ENCODE measurements around the gene CPA5.

DNA sequence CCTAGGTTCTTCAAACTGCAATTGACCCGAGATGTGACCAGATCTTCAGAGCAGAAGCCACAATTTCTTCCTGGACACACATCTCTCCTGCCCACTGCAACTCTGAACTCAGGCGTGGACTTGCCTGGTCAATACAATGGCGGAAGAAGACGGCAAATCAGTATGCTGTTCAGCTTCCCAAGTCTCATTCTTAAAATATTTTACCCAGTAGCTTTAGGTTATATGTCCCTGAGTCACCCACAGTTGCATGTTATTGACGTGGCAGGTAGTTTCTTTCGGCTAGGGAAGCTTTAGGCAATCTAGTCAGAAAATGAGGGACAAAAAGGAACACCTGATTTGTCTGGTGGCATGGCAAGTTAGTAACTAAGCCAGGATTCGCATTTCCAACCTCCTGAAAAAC, 73.7 kb downstream of the CPA5 start:
- TF ChIP-seq, protein P1, sequence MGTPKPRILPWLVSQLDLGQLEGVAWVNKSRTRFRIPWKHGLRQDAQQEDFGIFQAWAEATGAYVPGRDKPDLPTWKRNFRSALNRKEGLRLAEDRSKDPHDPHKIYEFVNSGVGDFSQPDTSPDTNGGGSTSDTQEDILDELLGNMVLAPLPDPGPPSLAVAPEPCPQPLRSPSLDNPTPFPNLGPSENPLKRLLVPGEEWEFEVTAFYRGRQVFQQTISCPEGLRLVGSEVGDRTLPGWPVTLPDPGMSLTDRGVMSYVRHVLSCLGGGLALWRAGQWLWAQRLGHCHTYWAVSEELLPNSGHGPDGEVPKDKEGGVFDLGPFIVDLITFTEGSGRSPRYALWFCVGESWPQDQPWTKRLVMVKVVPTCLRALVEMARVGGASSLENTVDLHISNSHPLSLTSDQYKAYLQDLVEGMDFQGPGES (IDR thresholded peaks at IDR 0.05): no peak
- TF ChIP-seq ZNF274 (IDR thresholded peaks at IDR 0.05; ENCODE audit: insufficient read depth, insufficient read length) (no peak), MXI1 (IDR thresholded peaks at IDR 0.05; ENCODE audit: low read depth, low read length) (no peak), TCF3 (IDR thresholded peaks at IDR 0.05; ENCODE audit: borderline replicate concordance, insufficient read depth, low read depth, low read length) (no peak), SMC3 (IDR thresholded peaks at IDR 0.05; ENCODE audit: borderline replicate concordance, low read length) (no peak), POLR2A (IDR thresholded peaks at IDR 0.05; ENCODE audit: low read depth, low read length) (no peak), EZH2 (IDR thresholded peaks at IDR 0.05; ENCODE audit: borderline replicate concordance, control insufficient read depth, low read depth, low read length) (no peak), TARDBP (IDR thresholded peaks at IDR 0.05; ENCODE audit: borderline replicate concordance) (no peak), YY1 (IDR thresholded peaks at IDR 0.05; ENCODE audit: low read depth, low read length) (no peak), CHD1 (IDR thresholded peaks at IDR 0.05; ENCODE audit: low read depth, low read length) (no peak)
- TF ChIP-seq, protein P2, sequence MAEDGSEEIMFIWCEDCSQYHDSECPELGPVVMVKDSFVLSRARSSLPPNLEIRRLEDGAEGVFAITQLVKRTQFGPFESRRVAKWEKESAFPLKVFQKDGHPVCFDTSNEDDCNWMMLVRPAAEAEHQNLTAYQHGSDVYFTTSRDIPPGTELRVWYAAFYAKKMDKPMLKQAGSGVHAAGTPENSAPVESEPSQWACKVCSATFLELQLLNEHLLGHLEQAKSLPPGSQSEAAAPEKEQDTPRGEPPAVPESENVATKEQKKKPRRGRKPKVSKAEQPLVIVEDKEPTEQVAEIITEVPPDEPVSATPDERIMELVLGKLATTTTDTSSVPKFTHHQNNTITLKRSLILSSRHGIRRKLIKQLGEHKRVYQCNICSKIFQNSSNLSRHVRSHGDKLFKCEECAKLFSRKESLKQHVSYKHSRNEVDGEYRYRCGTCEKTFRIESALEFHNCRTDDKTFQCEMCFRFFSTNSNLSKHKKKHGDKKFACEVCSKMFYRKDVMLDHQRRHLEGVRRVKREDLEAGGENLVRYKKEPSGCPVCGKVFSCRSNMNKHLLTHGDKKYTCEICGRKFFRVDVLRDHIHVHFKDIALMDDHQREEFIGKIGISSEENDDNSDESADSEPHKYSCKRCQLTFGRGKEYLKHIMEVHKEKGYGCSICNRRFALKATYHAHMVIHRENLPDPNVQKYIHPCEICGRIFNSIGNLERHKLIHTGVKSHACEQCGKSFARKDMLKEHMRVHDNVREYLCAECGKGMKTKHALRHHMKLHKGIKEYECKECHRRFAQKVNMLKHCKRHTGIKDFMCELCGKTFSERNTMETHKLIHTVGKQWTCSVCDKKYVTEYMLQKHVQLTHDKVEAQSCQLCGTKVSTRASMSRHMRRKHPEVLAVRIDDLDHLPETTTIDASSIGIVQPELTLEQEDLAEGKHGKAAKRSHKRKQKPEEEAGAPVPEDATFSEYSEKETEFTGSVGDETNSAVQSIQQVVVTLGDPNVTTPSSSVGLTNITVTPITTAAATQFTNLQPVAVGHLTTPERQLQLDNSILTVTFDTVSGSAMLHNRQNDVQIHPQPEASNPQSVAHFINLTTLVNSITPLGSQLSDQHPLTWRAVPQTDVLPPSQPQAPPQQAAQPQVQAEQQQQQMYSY (CRISPR knock-in tag; IDR thresholded peaks at IDR 0.05): no peak
- TF ChIP-seq, protein P3, sequence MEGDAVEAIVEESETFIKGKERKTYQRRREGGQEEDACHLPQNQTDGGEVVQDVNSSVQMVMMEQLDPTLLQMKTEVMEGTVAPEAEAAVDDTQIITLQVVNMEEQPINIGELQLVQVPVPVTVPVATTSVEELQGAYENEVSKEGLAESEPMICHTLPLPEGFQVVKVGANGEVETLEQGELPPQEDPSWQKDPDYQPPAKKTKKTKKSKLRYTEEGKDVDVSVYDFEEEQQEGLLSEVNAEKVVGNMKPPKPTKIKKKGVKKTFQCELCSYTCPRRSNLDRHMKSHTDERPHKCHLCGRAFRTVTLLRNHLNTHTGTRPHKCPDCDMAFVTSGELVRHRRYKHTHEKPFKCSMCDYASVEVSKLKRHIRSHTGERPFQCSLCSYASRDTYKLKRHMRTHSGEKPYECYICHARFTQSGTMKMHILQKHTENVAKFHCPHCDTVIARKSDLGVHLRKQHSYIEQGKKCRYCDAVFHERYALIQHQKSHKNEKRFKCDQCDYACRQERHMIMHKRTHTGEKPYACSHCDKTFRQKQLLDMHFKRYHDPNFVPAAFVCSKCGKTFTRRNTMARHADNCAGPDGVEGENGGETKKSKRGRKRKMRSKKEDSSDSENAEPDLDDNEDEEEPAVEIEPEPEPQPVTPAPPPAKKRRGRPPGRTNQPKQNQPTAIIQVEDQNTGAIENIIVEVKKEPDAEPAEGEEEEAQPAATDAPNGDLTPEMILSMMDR (IDR thresholded peaks at IDR 0.05 in 2 of 3, conservative IDR thresholded peaks at IDR 0.05 in 1 of 3; ENCODE audit: control insufficient read depth in 2 of 3, extremely low read depth in 1 of 3, insufficient read depth in 1 of 3, low read depth in 3 of 3, low read length in 3 of 3): no peak

Data from GM12878 (cell line).